HG03139 (cell line): Measurements from ENCODE around the gene CLEC1A.

Source experiments
- ATAC-seq: cut with Tn5 transposase; IDR thresholded peaks from one replicate; pipeline ENCODE4 v1.9.1; 2021; ENCODE audit not compliant: unreplicated experiment

CLEC1A gene

GRCh38 chr12:10101648-10102220 is 2.9 kb upstream of the CLEC1A start:
- no peak for ATAC-seq

GRCh38 chr12:10101042-10101579 is 2.3 kb upstream of the CLEC1A start:
- no peak for ATAC-seq

GRCh38 chr12:10097521-10097920 is 1.3 kb downstream of the CLEC1A start:
- ATAC-seq = no peak

GRCh38 chr12:10095971-10096370 is 2.8 kb downstream of the CLEC1A start:
- no peak for ATAC-seq

GRCh38 chr12:10094646-10095395 is 4.0 kb downstream of the CLEC1A start:
- ATAC-seq = no peak

GRCh38 chr12:10088955-10089900 is 9.6 kb downstream of the CLEC1A start:
- no peak for ATAC-seq

- no peak for ATAC-seq
These were observed 10.8 kb downstream of the CLEC1A start for GRCh38 chr12:10088031-10088430.

GRCh38 chr12:10086387-10086786 is 12.4 kb downstream of the CLEC1A start:
- ATAC-seq = no peak

- ATAC-seq = no peak
These were observed 14.1 kb downstream of the CLEC1A start for GRCh38 chr12:10084733-10085132.

- ATAC-seq = no peak
These were observed 16.5 kb downstream of the CLEC1A start for GRCh38 chr12:10082117-10082874.

GRCh38 chr12:10075451-10075850 is 23.3 kb downstream of the CLEC1A start:
- ATAC-seq = no peak

GRCh38 chr12:10073261-10073660 is 25.5 kb downstream of the CLEC1A start:
- ATAC-seq = no peak

- no peak for ATAC-seq
These were observed 26.7 kb downstream of the CLEC1A start for GRCh38 chr12:10072131-10072530.

GRCh38 chr12:10070380-10070779 is 28.4 kb downstream of the CLEC1A start:
- no peak for ATAC-seq

GRCh38 chr12:10069976-10070375 is 28.8 kb downstream of the CLEC1A start:
- ATAC-seq = no peak

- ATAC-seq = no peak
These were observed 29.7 kb downstream of the CLEC1A start for GRCh38 chr12:10069099-10069498.

- ATAC-seq = no peak
These were observed 30.1 kb downstream of the CLEC1A start for GRCh38 chr12:10068644-10069043.

- no peak for ATAC-seq
These were observed 30.8 kb downstream of the CLEC1A start for GRCh38 chr12:10067942-10068341.

- no peak for ATAC-seq
These were observed 31.5 kb downstream of the CLEC1A start for GRCh38 chr12:10067264-10067663.

- no peak for ATAC-seq
These were observed 33.5 kb downstream of the CLEC1A start for GRCh38 chr12:10065241-10065640.

GRCh38 chr12:10058387-10058786 is 40.4 kb downstream of the CLEC1A start:
- ATAC-seq = no peak
